H54 (cell line): Measurements from ENCODE around the gene ANGEL1.

Experiments used
- DNase-seq: peaks from one replicate; pipeline ENCODE4 v3.0.0; 2011; ENCODE audit warnings: low spot score, mixed read lengths; ENCODE audit not compliant: insufficient read length
- FAIRE-seq: peaks from 3 replicates; lab custom pipeline; 2011; peaks lifted over from hg19 to GRCh38; lab: Jason Lieb, UNC
- POLR2A ChIP-seq: IDR thresholded peaks from 2 replicates; pipeline ENCODE4 v1.6.1; 2011; ENCODE audit warnings: low read depth, mild to moderate bottlenecking, low read length

Gene ANGEL1

GRCh38 chr14:76812422-76813383 is at the start of gene ANGEL1:
Gene ANGEL1, minus strand, starts transcription at chr14:76812882. Its CDS starts 55 bp downstream, at chr14:76812827.
- TF ChIP-seq POLR2A = peak; percentile 74
- DNase-seq (peak; percentile 74), FAIRE-seq (no peak)

- no peak for FAIRE-seq
- TF ChIP-seq POLR2A = no peak
Measured at GRCh38 chr14:76861574-76862255, 49.0 kb upstream of the ANGEL1 start.

GRCh38 chr14:76856769-76857168 is 44.1 kb upstream of the ANGEL1 start:
- DNase-seq (no peak), FAIRE-seq (no peak)
- no peak for TF ChIP-seq POLR2A

More at GRCh38 chr14:76861574-76862255, 49.0 kb upstream of the ANGEL1 start:
- no peak for DNase-seq

- TF ChIP-seq POLR2A = no peak
- no peak for FAIRE-seq
- no peak for DNase-seq
Measured at GRCh38 chr14:76855066-76855465, 42.4 kb upstream of the ANGEL1 start.

GRCh38 chr14:76848879-76849278 is 36.2 kb upstream of the ANGEL1 start:
- no peak for TF ChIP-seq POLR2A
- FAIRE-seq (no peak), DNase-seq (no peak)

DNA sequence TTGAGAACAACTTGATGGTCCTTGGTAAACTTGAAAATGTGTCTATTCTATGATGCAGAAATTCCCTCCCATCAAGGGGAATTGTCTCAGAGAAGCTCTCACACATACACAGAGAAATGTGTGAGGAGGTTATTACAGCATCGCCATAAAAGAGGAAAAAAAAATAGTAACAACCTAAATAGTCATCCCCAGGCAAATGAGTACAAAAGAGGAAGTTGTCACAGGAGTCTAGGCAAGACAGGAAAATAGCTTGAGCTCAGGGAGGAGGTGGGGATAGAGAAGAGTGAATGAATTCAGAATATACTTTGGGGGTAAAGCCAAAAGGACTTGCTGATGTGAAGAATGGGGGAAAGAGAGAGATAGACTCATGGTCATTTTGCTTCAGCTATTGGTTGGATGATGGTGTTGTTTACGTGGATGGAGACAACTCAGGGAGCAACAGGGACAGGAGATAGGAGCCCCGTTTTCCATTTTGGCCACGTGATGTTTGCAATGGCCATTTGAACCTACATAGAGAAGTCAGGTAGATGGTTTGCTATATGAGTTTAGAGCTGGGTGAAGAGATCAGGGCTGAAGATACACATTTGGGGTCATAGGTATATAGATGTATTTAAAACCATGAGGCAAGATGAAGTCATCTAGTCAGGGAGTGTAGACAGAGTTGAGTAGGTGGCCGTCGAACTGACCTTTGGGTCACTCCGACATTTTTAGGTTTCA is 33.8 kb upstream of the ANGEL1 start:
- no peak for TF ChIP-seq POLR2A
- DNase-seq (no peak), FAIRE-seq (no peak)

DNA sequence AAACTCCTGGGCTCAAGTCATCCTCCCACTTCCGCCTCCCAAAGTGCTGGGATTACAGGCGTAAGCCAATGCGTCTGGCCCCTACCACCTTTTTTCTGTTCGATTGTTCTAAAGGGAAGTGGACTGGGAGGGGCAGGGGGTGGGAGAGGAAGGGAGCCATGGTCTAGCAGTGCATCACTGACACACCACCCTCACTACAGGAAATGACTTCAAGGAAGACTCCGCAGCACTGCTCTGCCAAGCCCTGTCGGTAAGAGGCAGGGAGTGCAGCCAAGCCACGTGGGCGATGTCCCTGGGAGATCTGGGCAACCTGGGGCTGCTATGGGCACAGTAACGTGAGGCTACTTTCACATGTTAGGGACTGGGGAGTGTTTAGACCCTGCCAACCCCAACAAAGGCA is 31.5 kb upstream of the ANGEL1 start:
- DNase-seq = peak; percentile 40
- FAIRE-seq = no peak
- TF ChIP-seq POLR2A = no peak

DNA sequence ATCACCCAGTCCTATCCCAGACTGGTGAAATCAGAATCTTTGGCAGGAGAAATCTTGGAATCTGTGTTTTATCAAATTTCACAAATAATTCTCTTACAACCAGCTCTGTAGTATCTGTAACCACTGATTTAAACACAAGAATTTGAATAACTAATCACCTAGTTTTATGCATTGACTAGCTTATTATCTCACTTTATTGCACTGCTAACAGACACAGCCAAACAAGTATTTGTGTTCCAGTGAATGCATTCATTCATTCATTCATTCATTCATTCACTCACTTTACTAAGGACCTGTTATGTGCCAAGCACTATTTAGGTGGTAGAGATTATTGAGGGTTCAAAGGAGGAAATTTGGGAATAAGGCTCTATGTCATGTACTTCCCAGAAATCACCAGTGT is 29.7 kb upstream of the ANGEL1 start:
- no peak for FAIRE-seq
- no peak for TF ChIP-seq POLR2A
- DNase-seq = no peak

GRCh38 chr14:76837524-76837923 is 24.8 kb upstream of the ANGEL1 start:
- TF ChIP-seq POLR2A = no peak
- DNase-seq (no peak), FAIRE-seq (no peak)

DNA sequence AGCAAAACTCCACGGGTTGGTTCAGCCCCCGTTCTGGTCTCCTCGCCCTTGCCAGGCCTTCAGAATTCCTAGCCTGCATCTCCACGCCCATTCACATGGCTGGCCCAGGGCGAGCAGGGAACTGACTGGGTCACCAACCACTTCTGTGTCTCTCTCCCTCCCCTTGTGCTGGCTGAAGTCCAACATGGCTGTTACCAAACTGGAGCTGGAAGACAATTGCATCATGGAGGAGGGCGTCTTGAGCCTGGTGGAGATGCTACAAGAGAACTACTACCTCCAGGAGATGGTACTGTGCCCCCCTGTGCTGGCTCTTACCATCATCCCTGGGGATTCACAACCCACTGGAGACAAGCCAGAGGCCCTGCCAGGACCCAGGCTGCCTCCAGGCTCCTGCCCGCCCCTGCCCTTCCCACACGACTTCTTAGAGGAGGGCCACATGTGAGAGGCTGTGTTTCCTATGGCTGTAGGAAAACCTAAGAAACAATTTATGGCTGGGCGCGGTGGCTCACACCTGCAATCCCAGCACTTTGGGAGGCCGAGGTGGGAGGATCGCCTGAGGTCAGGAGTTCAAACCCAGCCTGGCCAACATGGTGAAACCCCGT is 23.4 kb upstream of the ANGEL1 start:
- no peak for DNase-seq
- FAIRE-seq = no peak
- TF ChIP-seq POLR2A = no peak

DNA sequence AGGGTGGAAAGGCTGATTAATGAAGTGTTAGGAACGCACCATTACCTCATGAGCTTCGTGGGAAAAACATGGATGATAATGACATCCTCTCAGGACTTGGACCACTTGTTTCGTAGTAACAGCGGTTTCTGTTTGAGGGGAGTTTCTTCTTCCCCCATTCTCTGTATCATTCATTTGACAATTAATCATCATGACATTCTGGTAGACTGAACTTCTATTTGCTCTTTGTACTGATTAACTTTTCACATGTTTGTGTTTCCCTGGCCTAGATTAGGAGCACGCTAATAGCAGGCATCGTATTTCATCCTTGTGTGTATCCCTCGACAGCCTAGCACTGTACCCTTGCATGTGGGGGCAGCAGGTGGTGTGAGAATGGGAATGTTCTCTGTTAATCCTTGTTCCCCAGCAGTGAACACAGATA is 21.6 kb upstream of the ANGEL1 start:
- FAIRE-seq = no peak
- TF ChIP-seq POLR2A = no peak
- no peak for DNase-seq

- DNase-seq (no peak), FAIRE-seq (no peak)
- TF ChIP-seq POLR2A = no peak
Measured at GRCh38 chr14:76833011-76833410, 20.3 kb upstream of the ANGEL1 start.

DNA sequence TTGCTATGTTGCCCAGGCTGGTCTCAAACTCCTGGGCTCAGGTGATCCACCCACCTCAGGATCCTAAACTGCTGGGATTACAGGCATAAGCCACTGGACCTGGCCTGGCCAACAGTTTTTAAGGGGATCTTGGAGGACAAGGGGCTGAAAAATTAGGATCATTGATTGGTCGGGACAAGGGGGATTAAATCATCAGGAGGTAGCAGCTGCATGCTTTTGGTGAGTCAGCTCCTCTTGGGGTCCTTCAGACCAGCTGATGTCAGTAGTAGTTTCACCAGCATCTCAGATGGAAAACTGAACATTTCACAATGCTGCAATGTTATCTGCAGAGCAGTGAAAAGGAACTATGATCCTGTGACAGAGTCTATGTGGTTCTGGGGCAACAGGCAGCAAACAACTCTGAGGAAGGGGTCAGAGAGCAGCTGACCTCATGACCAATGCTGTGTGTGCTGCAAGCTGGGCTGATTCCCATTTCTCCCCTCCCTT is 19.9 kb upstream of the ANGEL1 start:
- DNase-seq (no peak), FAIRE-seq (no peak)
- no peak for TF ChIP-seq POLR2A
